Posterior vena cava (tissue), 2 donors: ENCODE measurements around the gene COPE. TPM values are rescaled to one million over a fixed set of nuclear protein-coding genes. Genes with fewer than 3 reads are reported as not detected.

ENCODE experiments used
- DNase-seq: peaks from one replicate; pipeline ENCODE4 v3.0.0-alpha.2; 2020; ENCODE audit warnings: low spot score
- intact Hi-C, 2 donors: fragments of 100-400 bp; cut with DNase I; formaldehyde crosslinking; loops; one replicate each; pipeline versions ENCODE4 v1.14.1 to v1.14.2; 2022 to 2023
- total RNA-seq, 2 donors: library from RNA; stranded (reverse); fragmentation: NEBNext Ultra II Directional; extraction: Animal tissue kit (Norgen Biotek cat#: 25700); gene quantifications; one replicate each; pipeline ENCODE4 v1.2.1, GENCODE V29; 2021
- donor health status: DM: yes; HTN: yes; CAD: no.
- donor health status: DM: yes; HTN: yes; CAD: no.

Gene COPE
- total RNA-seq, 2 donors from 2014 or later: 139 to 141 TPM

DNA sequence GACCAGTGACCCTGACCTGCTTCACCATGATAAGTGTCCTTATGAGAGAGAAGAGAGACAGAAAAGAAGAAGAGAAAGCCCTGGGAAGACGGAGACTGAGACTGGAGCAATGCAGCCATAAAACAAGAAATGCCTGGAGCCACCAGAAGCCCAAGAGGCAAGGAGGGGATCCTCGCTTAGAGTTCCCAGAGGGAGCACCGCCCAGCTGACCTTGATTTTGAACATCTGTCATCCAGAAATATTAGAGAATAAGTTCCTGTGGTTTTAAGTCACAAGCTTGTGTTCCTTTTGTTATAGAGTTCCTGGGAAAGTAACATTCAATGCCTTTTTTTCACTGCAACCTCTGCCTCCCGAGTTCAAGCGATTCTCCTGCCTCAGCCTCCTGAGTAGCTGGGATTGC, 43.5 kb downstream of the COPE start:
- intact Hi-C loops: no loop called here
- no peak for DNase-seq

DNA sequence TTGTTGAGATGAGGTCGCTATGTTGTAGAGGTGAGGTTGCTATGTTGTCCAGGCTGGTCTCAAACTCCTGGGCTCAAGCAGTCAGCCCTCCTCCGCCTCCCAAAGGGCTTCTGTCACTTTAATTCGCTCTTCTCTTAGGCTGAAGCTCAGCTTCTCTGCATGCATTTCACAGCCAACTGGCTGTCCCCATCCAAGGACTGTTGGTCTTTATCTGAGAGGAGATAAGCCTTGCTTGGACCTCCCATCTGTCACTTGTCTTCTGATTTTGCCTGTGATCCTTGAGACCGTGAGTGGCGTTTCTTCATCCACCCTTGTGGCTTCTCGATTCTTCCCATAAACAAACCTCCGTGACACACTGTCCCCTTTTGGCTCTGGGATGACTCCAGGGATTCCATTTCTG, 47.6 kb downstream of the COPE start:
- intact Hi-C loops: no loop called here
- no peak for DNase-seq

DNA sequence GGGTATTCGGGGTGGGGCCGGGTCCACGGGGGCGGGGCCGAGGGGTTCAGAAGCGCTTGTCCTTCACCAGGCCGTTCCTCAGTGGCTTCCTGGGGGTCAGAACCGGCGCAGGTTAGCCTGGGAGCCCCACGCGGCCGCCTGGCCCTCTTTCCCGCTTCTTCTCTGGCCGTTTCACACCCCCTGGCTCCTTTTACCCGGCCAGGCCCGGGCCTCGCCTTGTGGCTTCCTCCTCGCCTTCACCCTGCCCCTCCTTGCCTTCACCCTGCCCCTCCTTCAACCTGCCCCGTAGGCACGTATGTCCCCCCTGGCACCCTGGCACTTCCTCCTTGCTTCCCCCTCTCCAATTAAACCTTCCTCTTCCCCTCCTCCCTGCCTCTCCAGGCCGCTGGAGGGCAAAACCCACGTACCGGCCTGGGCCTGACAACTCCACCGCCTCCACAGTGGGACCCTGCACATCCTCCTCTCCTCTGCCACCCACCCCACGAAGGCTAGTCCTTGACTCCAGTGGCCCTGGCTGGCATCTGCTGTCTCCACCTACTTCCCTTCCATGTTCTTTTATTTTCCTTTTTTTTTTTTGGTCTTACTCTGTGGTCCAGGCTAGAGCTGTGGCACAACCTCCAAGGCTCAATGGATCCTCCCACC, 48.5 kb downstream of the COPE start:
- no peak for DNase-seq
- intact Hi-C loops: no loop called here

DNA sequence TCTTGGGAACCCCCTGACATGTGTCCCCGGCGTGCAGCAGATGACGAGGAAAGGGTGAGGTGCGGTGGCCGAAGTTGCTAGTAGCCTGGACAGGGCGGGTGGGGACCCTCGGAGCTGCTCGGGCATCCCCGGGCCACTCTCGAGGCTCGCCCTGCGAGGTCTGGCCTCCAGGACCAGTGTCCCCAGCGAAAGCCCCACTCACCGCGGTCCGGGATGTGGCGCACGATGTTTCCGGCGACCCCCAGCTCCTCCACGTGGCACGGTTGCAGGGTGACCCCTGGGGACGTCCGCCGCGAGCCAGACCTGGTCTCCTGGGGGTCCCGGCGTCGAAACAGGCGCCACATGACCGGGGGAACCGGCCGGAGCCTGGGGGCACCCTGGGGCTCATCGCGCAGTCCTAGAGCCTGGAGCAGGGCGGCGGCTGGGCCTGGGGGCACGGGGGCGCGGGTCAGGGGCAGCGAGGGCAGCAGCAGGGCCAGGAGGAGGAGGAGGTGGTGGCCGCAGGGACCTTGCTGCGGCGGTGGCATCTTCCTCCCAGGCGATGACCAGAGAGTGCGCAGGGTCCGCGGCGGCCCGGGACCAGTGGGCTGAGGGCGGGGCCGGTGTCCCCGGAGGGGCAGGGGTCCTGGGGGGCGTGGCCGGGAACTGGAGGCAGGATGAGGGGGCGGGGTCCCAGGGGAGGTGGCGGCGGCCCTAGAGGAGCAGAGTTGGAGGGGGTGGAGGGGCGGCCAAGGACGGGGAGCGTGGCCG, 49.2 kb downstream of the COPE start:
- DNase-seq: no peak
- intact Hi-C loops: no loop called here

DNA sequence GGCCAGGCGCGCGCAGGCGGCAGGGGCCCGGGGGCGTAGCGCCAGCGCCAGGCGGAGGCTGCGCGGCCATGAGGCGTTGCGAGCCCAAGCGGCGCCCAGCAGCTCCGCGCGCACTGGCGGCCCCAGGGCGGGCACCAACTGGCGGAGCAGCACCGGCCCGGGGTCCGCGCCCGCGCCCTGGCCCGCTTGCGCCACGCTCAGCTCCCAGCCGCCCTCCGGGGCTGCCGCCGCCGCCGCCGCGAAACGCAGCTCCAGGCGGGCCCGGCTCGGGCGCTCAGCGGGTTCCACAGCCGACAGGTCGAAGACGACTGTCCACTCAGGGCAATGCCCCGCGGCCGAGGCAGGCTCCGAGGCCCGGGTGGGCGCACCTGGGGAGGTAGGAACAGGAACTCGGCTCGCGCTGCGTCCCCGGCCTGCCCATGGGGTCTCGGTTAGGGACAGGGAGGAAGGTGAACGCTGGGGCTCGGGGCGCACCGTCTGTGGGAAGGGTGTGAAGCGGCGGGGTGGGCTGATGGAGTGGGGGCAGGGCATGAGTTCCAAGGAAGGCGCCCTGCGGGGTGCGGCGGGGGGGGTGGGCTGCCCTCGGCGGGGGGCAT, 50.1 kb downstream of the COPE start:
- intact Hi-C loops: no loop called here
- DNase-seq: no peak

DNA sequence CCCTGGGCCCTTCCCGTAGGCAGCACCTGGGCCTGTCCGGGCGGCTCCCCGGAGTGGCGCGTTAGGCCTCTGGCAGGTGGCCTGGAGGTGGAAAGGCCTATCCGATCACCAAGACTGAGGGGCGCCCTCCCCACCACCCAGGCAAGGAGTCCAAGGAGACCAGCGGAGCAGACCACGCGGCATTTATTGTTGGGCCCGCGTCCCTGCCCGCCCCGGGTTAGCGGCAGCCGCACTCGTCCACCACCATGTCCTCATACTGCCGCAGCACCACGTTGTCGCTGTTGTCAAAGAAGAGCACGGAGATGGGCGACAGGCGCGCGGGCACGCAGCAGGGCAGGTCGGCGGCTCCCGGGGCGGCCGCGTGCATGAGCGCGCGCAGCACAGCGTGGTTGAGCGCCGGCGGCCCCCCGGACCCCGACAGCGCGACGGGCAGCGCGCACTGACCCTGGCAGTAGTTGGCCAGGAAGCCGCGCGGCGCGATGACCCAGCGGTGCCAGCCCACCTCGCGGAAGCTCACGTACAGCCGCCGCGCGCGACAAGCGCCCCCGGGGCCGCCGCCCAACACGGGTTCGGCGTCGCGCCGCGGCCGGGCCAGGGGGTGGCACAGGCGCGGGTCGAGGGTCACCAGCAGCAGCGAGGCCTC, 50.7 kb downstream of the COPE start:
- DNase-seq: no peak
- intact Hi-C loops: no loop called here

DNA sequence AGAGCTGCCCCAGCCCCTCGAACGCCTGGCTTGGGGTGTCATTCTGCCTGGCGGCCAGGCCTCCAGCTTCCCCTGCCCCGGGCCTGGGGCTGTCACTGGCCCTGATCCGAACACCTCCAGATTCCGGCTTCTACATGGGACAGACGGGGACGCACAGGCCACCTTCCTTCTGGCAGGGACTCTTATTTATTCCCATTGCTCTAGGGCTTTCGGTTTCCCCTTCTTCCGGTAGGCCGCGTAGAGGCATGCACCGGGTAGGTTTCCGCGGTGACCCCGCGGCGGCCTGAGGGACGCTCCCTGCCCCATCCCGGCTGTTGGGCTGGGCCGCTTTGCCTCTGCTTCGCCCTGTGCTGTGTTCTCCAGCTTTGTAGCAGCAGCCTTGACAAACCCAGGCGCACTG, 51.4 kb downstream of the COPE start:
- no peak for DNase-seq
- intact Hi-C loops: no loop called here

DNA sequence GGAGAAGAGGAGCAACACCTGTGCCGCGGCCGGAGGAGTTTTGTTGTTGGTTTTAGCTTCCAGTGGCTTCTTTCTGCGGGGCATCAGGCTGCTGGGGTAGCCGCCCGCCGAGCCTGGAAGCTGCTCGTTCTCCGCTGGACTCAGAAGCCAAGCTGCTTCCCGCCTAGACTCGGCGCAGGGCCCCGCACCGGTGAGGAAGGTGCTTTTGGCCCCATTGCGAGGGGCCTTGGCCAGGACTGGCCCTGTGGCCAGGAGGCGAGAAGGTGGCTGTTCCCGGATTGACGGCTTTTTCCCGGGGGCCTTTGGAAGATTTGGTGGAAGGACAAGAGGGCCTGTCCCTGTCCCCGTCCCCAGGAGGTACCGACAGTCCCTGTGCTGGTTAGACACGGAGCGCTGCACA, 52.0 kb downstream of the COPE start:
- intact Hi-C loops: no loop called here
- DNase-seq: no peak

DNA sequence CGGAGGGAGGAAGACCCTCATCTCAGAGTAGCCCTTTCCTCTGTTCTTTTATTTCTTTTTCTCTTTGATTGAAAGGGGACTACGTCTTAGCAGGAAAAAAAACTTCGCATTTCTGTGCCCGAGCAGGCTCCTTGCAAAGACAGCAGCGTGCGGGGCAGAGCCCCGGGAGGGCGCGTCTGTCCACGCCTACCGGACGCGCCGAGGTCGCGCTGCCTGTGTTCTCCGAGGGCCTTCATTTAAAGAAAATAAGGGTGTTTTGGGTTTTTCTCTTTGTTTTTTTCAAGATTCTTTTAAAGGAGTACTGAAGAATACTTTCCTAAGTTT, 52.4 kb downstream of the COPE start:
- DNase-seq: no peak
- intact Hi-C loops: no loop called here

DNA sequence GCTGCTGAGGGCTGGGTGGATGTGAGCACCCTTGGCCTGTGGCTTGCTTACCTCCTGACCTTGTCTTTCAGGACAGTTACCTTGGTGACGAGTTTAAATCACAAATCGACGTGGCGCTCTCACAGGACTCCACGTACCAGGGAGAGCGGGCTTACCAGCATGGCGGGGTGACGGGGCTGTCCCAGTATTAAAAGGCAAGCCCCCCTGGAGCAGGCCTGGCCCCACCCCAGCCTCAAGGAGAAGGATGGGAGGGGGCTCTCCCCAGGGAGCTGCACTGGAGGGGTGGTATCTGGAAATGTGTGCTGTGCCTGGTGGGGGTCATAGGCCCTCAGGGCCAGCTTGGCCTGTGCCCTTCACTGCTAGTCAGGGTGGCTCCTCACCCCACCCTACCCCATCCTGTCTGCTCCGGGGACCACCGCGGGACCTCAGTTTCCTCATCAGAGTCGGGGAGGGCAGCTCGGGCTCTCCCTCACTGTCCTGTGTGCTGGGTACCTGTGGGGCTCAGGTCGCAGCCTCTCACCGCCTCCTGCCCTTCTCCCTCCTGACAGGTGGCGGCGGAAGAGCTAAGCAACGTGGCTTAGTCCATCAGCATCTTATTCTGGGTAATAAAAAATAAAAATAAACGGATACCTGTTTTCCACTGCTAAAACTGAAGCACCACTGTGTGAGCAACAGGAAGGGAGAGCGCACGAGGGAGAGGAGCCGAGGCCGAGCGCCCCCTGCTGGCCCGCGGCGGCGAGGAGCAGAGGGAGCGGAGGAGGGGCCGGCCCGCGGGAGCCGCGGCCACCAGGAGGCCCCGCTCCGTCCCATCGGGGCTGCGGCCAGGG, 53.0 kb downstream of the COPE start:
- intact Hi-C loops: loop anchor here in 1 of 2 donors (1.0 kb wide), 1 partner anchor 79 kb away; no protein-coding TSS in a partner anchor
- peak; percentile 89 for DNase-seq

DNA sequence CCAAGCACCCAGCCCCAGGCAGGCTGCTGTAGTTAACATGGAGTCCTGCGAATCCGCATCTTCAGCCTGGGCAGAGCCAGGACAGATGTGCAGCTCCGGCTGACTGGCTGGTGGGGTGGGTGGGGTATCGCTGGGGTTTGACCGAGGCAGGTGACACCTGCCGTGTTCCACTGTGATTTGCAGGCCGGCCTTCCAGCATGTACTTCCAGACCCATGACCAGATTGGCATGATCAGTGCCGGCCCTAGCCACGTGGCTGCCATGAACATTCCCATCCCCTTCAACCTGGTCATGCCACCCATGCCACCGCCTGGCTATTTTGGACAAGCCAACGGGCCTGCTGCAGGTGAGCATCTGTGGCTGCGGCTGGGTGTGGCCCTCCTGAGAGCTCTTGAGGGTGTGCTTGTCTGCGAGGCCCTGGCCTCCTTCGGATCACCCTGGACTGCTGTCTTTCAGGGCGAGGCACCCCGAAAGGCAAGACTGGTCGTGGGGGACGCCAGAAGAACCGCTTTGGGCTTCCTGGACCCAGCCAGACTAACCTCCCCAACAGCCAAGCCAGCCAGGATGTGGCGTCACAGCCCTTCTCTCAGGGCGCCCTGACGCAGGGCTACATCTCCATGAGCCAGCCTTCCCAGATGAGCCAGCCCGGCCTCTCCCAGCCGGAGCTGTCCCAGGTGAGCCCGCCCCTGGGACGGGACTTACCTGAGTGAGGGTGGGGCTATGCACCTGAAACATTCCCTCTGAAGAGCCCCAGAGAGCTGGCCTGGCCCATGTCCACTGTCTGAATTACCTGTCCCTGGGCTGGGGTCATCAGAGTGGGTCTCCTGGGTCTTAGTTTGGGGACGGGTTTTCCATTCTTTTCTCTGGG, 53.8 kb downstream of the COPE start:
- no peak for DNase-seq

DNA sequence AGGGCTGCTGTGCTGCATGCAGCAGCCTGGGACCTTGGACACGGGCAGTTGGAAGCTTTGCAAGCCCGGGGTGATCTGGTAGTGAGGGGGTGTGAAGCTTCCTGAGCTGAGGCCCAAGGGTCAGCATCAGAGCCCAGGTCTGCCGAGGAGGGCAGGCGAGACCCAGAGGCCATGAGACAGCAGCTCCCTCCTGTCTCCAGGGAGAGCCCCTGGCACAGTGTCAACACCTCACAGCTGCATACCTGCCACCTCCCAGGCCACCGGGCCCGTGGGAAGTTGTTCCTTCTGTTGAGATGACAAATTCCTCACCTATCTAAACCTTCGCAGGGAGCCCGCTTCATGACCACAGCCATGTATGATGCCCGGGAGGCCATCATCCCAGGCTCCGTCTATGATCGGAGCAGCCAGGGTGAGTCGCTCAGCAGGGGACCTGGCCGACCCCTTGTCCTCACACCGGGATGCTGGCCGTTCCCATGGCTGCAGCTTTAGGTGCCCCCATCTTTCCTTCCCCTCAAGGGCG, 55.3 kb downstream of the COPE start:
- intact Hi-C loops: no loop called here
- DNase-seq: no peak

More for the DNA sequence above, 53.8 kb downstream of the COPE start:
- intact Hi-C loops: loop anchor here in 1 of 2 donors (1.0 kb wide), 1 partner anchor 78 kb away; no protein-coding TSS in a partner anchor

DNA sequence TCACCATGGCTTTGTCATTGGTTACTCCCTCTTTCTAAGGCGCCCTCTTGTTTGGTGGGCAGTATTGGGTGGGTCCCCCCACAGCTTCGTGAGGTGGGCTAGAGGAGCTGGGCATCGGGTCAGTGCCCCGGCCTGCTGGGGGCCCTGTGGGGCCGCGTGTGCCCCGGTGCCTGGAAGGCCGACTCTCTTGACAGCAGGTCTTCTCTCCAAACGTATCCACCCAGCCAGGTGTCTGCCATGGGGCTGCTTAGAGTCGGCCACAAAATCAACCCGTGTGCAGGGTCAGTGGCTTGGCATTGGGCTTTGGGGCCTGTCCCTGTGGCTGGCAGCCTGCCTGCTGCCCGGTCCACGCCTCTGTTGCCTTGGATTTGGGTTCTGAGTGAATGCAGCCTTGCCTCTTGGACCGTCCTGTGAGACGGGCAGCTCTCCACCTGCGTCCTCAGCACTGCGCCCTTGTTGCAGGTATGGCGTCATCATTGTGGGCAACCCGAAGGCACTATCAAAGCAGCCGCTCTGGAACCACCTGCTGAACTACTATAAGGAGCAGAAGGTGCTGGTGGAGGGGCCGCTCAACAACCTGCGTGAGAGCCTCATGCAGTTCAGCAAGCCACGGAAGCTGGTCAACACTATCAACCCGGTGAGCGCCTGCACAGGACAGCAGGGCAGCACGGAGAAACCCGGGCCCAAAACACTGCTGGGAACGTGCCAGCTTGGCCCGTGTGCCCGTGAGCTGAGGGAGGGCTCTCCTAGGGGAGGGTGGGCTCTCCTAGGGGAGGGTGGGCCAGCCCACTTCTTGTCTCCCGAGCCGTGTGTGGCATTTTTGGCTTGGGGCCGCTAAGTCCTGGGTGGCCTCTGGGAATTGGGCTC, 56.0 kb downstream of the COPE start:
- intact Hi-C loops: no loop called here

DNA sequence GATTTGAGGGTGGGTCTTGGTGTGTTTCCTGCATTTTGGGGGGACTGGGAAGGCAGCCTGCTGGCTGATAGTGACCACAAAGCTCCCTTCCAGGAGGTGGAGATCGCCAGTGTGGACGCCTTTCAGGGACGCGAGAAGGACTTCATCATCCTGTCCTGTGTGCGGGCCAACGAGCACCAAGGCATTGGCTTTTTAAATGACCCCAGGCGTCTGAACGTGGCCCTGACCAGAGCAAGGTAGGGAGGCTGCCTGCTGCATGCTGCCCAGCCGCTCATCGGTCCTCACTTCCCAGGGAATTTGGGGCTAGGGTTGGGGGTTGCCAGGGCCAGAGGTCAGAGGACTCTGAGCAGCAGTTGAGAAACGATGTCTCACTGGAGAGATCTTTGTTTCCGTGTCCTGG, 57.3 kb downstream of the COPE start:
- no peak for DNase-seq
- intact Hi-C loops: no loop called here

More for the DNA sequence above, 56.0 kb downstream of the COPE start:
- no peak for DNase-seq

DNA sequence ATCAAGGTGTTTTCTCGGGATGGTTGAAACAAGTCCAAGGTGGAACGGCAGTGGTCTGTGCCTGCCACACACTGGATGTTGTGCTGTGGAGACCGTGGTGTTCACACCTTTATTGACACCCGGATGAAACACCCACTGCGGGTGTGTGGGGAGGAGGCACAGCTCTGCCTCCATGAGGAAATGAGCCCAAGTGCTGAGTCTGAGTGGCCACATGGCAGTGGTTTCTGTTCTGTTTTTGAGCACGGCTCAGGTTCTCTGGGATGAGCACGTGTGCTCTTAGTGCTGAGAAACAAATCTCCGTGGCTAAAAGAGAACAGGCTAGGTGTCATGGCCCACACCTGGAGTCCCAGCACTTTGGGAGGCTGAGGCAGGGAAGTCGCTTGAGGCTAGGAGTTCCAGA, 58.0 kb downstream of the COPE start:
- DNase-seq: no peak
- intact Hi-C loops: no loop called here

DNA sequence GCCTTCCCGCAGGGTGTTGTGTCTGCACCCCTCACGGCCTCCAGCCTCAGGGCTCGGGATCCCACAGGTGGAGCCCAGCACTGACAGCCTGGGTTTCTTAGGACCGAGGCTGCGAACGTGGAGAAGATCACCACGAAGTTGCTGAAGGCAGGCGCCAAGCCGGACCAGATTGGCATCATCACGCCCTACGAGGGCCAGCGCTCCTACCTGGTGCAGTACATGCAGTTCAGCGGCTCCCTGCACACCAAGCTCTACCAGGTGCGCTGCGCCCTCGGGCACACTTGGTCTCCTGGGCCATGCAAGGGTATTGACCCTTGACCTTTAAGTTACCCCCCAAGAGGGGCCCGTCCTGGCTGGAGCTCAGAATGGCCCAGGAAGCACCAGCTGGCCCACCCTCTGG, 58.5 kb downstream of the COPE start:
- intact Hi-C loops: no loop called here
- no peak for DNase-seq

DNA sequence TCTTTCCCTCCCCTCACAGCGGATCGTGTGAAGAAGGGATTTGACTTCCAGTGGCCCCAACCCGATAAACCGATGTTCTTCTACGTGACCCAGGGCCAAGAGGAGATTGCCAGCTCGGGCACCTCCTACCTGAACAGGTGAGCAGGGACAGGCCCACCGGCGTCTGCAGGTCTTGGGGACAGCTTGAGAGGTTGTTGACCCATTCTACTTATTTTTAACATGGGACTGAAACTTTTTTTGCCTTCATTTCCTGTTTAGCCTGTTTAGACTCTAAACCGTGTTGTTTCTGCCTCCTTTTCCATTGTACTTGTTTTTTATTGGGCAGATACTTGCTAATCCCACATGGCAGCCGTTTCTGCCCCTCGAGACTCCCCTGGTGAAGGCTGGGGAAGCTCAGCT, 58.9 kb downstream of the COPE start:
- intact Hi-C loops: no loop called here
- no peak for DNase-seq
